ENCODE measurements around the gene DPT. TPM values are rescaled to one million over a fixed set of nuclear protein-coding genes. Genes with fewer than 3 reads are reported as not detected.

Gene DPT
- total RNA-seq, 1 experiment from 2014 or later: not detected

- Mint-ChIP-seq H3K27ac (no peak overlapping the region), H3K27me3 (ENCODE audit: low read depth) (no peaks in the 10 kb centered on the region), H3K4me3 (no peak overlapping the region), H3K9me3 (no peaks in the 10 kb centered on the region), H3K36me3 (no peaks in the 10 kb centered on the region), H3K4me1 (no peaks in the 10 kb centered on the region)
- CTCF ChIA-PET: interaction anchor here (0.7 kb wide), 1 partner anchor 613 kb away, joined by 3 read pairs; no protein-coding TSS in a partner anchor
- POLR2A ChIA-PET: no interaction called here
- TF ChIP-seq HMGXB4 (CRISPR knock-in tag; IDR thresholded peaks at IDR 0.05) (no peak), SP1 (CRISPR knock-in tag; conservative IDR thresholded peaks at IDR 0.05) (no peak)
- ATAC-seq (no peak), DNase-seq (ENCODE audit: low spot score) (no peak)
These were observed 5.9 kb upstream of the DPT start for GRCh38 chr1:168734946-168735345.

DNA sequence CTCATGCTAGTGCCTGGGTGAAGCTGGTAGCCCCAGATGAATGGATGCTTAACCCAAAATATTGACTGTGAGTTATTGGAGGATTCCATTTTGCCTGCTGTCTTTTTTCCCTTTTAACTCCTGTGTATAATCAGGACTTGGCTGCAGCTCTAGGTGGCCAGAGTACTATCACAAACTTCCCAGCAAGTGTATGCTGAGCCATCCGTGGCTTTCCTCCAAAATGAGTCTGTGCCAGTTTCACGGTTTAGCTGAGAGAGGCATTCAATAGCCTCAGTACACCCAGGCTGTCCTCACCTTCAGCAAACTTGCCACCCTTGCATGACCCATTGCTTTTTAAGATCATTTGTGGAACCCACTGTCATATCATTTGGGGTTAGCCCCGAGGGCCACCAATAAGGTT is 5.3 kb upstream of the DPT start:
- POLR2A ChIA-PET: no interaction called here
- CTCF ChIA-PET: no interaction called here
- H3K27ac Mint-ChIP-seq: no peak overlapping the region
- ATAC-seq (no peak), DNase-seq (ENCODE audit: low spot score) (no peak)
- H3K9me3 Mint-ChIP-seq: no peaks in the 10 kb centered on the region
- H3K4me3 Mint-ChIP-seq: no peak overlapping the region
- no peaks in the 10 kb centered on the region for H3K4me1 Mint-ChIP-seq
- H3K27me3 Mint-ChIP-seq (ENCODE audit: low read depth): no peaks in the 10 kb centered on the region
- H3K36me3 Mint-ChIP-seq: no peaks in the 10 kb centered on the region
- TF ChIP-seq, protein P1, sequence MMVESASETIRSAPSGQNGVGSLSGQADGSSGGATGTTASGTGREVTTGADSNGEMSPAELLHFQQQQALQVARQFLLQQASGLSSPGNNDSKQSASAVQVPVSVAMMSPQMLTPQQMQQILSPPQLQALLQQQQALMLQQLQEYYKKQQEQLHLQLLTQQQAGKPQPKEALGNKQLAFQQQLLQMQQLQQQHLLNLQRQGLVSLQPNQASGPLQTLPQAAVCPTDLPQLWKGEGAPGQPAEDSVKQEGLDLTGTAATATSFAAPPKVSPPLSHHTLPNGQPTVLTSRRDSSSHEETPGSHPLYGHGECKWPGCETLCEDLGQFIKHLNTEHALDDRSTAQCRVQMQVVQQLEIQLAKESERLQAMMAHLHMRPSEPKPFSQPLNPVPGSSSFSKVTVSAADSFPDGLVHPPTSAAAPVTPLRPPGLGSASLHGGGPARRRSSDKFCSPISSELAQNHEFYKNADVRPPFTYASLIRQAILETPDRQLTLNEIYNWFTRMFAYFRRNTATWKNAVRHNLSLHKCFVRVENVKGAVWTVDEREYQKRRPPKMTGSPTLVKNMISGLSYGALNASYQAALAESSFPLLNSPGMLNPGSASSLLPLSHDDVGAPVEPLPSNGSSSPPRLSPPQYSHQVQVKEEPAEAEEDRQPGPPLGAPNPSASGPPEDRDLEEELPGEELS (CRISPR knock-in tag; IDR thresholded peaks at IDR 0.05): no peak
- TF ChIP-seq ZBTB43 (CRISPR knock-in tag; IDR thresholded peaks at IDR 0.05): no peak
- TF ChIP-seq E2F4 (CRISPR knock-in tag; IDR thresholded peaks at IDR 0.05; ENCODE audit: borderline replicate concordance, low read depth): no peak
- no peak for TF ChIP-seq TP53 (CRISPR knock-in tag; IDR thresholded peaks at IDR 0.05)

DNA sequence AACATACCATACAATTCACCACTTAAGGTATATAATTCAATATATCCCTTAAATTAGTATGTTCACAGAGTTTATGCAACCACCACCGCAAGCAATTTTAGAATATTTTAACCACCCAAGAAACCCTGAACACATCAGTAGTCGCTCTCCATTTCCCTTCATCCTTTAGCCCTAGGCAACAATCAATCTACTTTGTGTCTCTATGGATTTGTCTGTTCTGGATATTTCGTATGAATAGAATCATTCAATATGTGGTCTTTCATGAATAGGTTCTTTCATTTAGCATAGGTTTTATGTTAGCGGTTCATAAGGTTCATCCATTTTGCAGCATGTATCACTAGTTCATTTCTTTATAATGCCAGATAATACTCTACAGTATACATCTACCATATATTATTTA is 4.2 kb upstream of the DPT start:
- DNase-seq (ENCODE audit: low spot score) (no peak), ATAC-seq (no peak)
- ChIA-PET CTCF (no interaction called here), POLR2A (no interaction called here)
- TF ChIP-seq, protein P2, sequence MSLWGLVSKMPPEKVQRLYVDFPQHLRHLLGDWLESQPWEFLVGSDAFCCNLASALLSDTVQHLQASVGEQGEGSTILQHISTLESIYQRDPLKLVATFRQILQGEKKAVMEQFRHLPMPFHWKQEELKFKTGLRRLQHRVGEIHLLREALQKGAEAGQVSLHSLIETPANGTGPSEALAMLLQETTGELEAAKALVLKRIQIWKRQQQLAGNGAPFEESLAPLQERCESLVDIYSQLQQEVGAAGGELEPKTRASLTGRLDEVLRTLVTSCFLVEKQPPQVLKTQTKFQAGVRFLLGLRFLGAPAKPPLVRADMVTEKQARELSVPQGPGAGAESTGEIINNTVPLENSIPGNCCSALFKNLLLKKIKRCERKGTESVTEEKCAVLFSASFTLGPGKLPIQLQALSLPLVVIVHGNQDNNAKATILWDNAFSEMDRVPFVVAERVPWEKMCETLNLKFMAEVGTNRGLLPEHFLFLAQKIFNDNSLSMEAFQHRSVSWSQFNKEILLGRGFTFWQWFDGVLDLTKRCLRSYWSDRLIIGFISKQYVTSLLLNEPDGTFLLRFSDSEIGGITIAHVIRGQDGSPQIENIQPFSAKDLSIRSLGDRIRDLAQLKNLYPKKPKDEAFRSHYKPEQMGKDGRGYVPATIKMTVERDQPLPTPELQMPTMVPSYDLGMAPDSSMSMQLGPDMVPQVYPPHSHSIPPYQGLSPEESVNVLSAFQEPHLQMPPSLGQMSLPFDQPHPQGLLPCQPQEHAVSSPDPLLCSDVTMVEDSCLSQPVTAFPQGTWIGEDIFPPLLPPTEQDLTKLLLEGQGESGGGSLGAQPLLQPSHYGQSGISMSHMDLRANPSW (CRISPR knock-in tag; conservative IDR thresholded peaks at IDR 0.05; ENCODE audit: low read depth): no peak
- TF ChIP-seq ZNF425 (CRISPR knock-in tag; conservative IDR thresholded peaks at IDR 0.05) (no peak), RELA (CRISPR knock-in tag; IDR thresholded peaks at IDR 0.05; ENCODE audit: borderline replicate concordance) (no peak), RORB (CRISPR knock-in tag; IDR thresholded peaks at IDR 0.05) (no peak), NFYB (CRISPR knock-in tag; conservative IDR thresholded peaks at IDR 0.05; ENCODE audit: low read depth) (no peak), GTF2I (CRISPR knock-in tag; conservative IDR thresholded peaks at IDR 0.05) (no peak), TCF7 (CRISPR knock-in tag; IDR thresholded peaks at IDR 0.05; ENCODE audit: low read depth) (no peak), NFATC4 (CRISPR knock-in tag; IDR thresholded peaks at IDR 0.05) (no peak), TP53 (CRISPR knock-in tag; IDR thresholded peaks at IDR 0.05) (no peak), ATF1 (CRISPR knock-in tag; IDR thresholded peaks at IDR 0.05) (no peak), IRF2 (CRISPR knock-in tag; IDR thresholded peaks at IDR 0.05; ENCODE audit: borderline replicate concordance, low read depth) (no peak), SOX15 (CRISPR knock-in tag; IDR thresholded peaks at IDR 0.05) (no peak)
- TF ChIP-seq, protein P3, sequence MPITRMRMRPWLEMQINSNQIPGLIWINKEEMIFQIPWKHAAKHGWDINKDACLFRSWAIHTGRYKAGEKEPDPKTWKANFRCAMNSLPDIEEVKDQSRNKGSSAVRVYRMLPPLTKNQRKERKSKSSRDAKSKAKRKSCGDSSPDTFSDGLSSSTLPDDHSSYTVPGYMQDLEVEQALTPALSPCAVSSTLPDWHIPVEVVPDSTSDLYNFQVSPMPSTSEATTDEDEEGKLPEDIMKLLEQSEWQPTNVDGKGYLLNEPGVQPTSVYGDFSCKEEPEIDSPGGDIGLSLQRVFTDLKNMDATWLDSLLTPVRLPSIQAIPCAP (CRISPR knock-in tag; IDR thresholded peaks at IDR 0.05): no peak
- Mint-ChIP-seq H3K4me3 (no peak overlapping the region), H3K4me1 (no peaks in the 10 kb centered on the region), H3K27ac (no peak overlapping the region), H3K9me3 (no peaks in the 10 kb centered on the region), H3K27me3 (ENCODE audit: low read depth) (no peaks in the 10 kb centered on the region), H3K36me3 (no peaks in the 10 kb centered on the region)

All from WTC11 (cell line).